ENCODE measurements around the gene SEBOX.

Gene SEBOX, protein sequence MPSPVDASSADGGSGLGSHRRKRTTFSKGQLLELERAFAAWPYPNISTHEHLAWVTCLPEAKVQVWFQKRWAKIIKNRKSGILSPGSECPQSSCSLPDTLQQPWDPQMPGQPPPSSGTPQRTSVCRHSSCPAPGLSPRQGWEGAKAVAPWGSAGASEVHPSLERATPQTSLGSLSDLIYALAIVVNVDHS

DNA sequence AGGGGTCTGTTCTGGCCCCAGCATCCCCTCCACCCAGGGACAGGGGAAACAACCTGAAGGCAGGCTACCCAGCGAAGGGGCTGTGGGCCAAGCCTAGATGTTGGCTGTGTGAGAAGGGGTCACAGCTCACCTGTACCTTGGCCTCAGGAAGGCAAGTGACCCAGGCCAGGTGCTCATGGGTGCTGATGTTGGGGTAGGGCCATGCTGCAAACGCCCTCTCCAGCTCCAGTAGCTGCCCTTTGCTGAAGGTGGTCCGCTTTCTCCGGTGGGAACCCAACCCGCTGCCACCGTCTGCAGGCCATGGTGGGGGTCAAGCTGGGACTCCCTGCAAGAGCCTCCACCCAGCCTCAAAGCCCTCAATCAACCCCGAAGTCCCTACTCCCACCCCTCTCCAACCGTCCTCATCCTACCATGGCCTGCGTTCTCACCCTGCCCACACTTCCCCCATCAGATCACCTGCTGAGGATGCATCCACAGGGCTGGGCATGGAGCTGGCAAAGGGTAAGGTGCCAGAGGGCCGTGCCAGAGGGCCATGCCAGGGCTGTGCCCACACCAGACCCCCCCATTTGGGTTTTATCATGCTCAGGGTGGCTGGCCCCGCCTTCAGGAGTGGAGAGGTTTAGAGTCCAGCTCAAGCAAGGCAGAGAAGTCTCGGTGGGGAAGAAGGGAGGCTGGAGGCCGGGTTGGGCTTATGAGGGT is at the start of gene SEBOX:
Gene SEBOX (minus strand): TSS at position 535 of the 699 bp plus-strand sequence. CDS start 48 bp downstream, at position 487.
- no peak for TF ChIP-seq GATA3 (IDR thresholded peaks at IDR 0.05; ENCODE audit: low read depth, low read length)
- no peak for TF ChIP-seq GATA2 (IDR thresholded peaks at IDR 0.05; ENCODE audit: low read depth, low read length)

DNA sequence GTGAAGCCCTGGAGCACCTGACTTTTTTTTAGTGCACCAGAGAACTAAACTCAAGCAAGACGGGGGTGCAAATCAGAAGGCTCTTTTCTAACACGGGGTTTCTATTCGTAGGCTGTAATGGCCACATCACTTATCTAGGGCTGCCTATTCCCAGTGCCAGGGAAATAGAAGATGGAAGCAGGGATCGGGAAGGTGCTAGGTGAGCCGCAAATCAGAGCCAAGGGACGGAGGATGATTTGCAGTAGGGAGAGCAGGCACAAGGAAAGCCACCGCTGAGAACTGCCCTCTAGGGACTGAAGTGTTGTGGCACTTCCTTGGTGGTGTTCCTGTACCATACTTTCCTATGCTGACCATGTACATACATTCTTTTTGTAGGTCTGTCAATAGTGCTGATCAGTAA is 48.8 kb upstream of the SEBOX start:
- no peak for TF ChIP-seq GATA3 (IDR thresholded peaks at IDR 0.05; ENCODE audit: low read depth, low read length)
- no peak for TF ChIP-seq GATA2 (IDR thresholded peaks at IDR 0.05; ENCODE audit: low read depth, low read length)

DNA sequence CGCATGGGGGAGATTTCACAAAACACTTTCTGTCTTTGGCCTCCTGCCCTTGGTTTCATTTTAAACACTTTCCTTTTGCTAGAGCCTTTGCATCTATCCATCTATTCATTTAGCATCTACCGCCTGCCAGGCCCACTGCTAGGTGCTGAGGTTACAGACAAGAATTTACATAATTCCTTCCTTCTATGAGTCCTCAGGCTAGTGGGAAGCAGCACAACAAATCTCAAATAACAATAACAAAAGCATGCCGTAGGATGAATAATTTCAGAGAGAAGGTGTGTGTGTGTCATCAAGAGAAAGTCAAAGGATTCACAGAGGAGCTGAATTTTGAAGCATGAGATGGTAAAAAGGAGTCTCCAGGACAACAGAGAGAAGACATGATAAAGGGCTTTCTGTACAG is 47.1 kb upstream of the SEBOX start:
- TF ChIP-seq GATA2 (IDR thresholded peaks at IDR 0.05; ENCODE audit: low read depth, low read length) = no peak
- no peak for TF ChIP-seq GATA3 (IDR thresholded peaks at IDR 0.05; ENCODE audit: low read depth, low read length)

DNA sequence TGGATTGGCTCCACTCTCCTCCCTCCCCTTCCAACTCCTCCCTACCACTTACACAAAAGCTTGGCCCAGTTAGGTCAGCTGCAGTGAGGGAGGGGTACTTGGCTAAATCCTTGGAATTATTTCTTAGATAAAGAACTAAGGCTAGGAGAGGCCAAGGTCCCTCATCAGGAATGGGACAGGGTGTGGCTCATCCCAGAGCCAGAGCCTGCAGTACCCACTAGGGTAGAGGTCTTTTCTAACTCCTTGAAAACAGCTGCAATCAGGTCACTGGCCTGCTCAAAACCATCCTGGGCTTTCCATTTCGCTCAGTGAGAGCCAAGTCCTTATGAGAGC is 42.9 kb upstream of the SEBOX start:
- TF ChIP-seq GATA3 (IDR thresholded peaks at IDR 0.05; ENCODE audit: low read depth, low read length) (no peak), GATA2 (IDR thresholded peaks at IDR 0.05; ENCODE audit: low read depth, low read length) (no peak)

DNA sequence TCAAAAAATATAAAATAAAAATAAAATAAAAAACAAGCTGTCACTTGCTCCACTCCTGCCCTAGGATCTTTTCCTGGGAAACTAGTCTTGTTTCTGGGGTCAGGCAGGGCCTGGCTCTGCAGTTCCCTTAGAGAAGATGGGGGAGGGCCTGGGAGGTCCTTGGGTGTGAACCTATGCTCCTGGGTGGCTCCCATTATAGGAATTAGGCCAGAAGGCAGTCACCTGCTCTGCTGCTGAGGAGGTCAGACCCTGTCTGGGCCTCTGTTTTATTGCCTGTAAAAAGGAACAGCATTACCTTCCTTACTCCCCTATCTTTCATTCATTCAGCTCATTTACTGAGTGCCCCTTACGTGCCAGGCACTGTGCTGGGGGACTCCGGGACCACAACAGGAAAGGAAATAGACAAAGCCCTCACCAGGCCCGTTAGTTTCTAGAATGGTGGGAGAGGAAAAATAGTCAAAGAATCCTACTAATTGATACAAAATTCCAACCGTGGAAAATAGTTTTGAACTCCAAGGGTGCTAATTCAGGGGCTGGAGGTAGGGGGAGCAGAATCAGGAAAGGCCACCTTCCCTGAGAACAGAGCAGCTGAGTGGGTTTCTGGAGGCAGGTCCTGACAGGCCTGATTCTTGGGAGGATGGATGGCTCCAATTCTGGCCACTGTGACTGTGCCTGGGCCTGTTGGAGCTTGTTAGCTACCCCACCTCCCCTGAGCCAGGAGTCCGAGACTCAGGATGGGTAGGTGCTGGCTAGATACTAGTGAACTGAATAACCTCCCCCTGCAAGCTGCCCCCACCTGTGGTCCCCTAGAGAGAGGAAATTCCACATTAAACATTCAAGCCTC is 42.4 kb upstream of the SEBOX start:
- TF ChIP-seq GATA3 (IDR thresholded peaks at IDR 0.05; ENCODE audit: low read depth, low read length) = no peak

DNA sequence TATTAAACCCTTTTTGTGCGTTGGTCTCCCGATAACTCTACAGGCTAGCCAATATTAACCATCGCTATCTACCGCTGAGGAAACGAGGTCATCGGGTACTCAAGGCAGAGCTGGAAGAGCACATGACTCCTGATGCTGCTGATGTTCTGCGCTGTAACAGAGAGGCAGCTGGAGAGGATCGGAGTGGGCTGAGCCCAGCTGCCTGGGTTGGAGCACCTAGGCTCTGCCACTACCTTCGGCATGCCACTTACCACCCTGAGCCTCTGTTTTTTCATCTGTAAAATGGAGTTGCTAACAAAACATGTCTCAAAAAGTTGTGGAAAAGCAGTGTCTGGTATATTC is 41.4 kb upstream of the SEBOX start:
- TF ChIP-seq GATA2 (IDR thresholded peaks at IDR 0.05; ENCODE audit: low read depth, low read length) (no peak), GATA3 (IDR thresholded peaks at IDR 0.05; ENCODE audit: low read depth, low read length) (no peak)

DNA sequence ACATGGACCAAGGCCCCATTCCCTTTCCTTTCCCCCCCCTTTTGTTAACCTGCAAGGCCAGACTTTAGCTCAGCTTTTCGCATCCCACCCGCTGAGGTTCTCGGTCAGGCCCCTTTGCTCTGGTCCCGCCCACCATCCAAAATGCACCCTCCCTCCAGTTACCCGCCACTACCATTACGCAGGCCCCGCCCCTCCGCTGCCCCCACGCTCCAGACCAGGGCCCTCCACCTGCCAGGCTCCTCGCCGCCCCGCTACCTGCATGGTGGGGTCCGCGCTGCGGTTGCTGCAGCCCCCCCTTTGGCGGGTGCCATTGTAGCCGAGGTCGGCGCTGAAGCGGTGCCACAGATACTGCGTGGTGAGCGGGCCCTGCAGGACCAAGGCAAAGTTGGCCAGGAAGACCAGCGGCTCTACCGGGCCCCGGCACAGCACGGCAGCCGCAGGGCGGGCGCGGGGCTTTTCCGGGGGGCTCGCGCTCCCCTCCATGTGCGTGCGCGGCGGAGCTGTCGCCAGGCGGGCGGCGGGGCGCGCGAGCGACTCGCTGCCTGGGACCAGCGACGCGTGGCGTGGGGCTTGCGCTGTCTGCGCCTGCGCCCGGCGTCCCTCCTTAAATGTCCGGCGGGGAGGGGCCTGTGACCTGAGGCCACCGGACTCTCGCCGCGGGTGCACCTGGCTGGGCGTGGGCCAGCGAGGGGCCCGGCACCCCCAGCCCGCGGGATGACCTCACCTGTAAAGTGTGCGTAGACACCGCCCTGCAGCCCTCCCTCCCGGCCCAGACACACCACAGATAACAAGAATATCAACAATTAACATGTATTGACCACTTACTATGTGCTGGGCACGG is 40.9 kb upstream of the SEBOX start, which contains the start of gene SLC46A1:
Gene SLC46A1 (minus strand): TSS at position 581 of the 841 bp plus-strand sequence. CDS start 98 bp downstream, at position 483.
- no peak for TF ChIP-seq GATA2 (IDR thresholded peaks at IDR 0.05; ENCODE audit: low read depth, low read length)
- TF ChIP-seq GATA3 (IDR thresholded peaks at IDR 0.05; ENCODE audit: low read depth, low read length) = no peak

DNA sequence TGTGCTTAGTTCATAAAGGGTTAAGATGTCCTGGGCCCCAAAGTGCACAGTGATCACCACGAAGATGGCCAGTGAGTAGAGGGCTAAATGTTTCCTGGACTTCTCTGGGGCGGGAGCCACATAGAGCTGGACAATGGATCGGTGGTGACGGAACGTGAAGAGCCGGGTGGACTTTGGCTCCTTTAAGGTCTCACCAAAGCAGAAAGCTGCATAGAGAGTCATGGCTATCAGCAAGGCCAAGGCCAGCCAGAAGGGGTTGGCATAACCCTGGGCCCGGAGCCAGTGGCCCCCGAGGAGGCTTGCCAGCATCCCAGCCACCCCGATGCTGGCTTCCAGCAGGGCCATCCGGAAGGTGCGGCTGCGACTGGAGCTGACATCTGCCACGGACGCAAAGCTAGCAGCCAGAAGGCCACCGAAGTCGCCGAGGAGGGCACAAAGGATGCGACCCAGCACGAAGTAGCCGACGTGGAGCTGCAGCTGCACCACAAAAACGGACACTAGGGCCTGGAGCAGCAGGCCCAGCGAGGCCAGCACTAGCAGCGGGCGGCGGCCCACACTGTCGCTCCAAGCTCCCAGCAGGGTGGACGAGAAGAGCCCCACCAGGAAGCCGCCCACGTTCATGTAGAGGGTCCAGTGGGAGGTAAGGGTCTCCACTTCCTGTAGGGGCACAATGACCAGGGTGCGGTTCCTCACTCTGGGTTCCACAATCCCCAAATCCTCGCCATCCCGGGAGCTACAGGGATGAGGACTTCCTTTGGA is 40.0 kb upstream of the SEBOX start:
- TF ChIP-seq GATA2 (IDR thresholded peaks at IDR 0.05; ENCODE audit: low read depth, low read length) = no peak
- TF ChIP-seq GATA3 (IDR thresholded peaks at IDR 0.05; ENCODE audit: low read depth, low read length) = no peak

DNA sequence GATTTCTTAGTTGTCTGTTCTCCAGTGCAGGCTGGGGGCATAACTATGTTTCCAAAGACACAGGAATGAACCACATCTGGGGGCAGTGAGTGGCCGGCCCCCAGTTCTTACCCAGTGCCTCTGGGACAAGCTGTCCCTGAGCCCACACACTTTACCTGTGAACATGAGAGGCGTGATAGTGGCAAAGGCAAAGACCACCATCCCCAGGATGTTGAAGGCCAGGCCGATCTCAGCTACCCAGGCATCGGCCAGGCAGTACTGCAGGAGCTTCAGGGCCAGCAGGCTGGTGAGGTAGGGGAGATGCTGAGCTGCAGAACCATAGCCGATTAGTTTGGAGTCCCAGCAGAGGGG is 39.4 kb upstream of the SEBOX start:
- TF ChIP-seq GATA3 (IDR thresholded peaks at IDR 0.05; ENCODE audit: low read depth, low read length) (no peak), GATA2 (IDR thresholded peaks at IDR 0.05; ENCODE audit: low read depth, low read length) (no peak)

DNA sequence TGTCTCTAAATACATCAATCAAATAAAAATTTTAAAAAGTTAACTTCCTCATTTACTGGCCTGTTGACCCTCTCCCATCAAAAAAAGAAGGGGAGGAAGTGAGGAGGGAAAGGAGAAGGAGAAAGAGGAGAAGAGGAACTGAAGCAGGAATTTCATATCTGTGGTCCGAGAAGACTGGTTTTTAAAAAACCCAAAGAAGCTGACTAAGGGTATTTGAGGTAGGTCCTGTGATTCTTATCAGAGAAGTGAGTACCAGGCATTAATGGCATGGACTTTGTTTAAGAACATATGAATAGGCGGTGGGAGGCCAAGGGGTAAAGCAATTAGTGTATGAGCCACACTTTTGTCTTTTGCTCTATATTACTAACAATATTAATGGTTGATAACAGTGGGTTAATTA is 39.0 kb upstream of the SEBOX start:
- TF ChIP-seq GATA2 (IDR thresholded peaks at IDR 0.05; ENCODE audit: low read depth, low read length) (no peak), GATA3 (IDR thresholded peaks at IDR 0.05; ENCODE audit: low read depth, low read length) (no peak)

DNA sequence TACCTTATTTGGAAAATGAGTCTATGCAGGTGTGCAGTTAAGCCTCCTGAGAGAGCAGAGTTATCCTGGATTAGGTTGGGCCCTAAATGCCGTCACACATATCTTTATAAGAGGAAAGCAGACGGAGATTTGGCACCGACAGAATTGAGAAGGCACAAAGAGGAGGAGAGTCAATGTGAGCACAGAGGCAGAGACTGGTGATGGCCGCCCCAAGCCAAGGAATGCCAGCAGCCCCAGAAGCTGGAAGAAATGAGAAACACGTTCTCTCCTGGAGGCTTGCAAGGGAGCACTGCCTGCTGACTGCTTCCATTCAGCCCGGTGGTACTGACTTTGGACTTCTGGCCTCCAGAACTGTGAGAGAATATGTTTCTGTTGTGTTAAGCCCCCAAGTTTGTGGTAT is 37.8 kb upstream of the SEBOX start:
- TF ChIP-seq GATA2 (IDR thresholded peaks at IDR 0.05; ENCODE audit: low read depth, low read length) (no peak), GATA3 (IDR thresholded peaks at IDR 0.05; ENCODE audit: low read depth, low read length) (no peak)

DNA sequence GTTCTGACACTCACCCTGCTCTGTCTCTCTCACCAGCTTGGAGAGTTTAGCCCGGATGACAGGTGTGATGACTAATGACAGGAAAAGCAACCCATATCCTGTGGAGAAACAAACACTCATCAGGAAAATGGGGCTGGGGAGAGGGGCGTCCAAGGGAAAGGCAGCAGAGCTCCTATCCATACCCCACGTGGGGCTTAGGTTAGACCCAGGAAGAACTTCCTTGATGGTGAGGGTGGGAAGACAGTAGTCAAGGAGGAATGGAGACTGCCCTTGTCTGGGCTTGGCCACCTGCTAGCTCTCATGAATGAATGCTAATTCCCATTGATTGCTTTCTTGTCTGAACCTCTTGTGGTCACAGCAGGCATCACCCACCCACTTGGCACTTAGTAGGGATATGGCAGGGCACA is 37.2 kb upstream of the SEBOX start:
- TF ChIP-seq GATA3 (IDR thresholded peaks at IDR 0.05; ENCODE audit: low read depth, low read length) (no peak), GATA2 (IDR thresholded peaks at IDR 0.05; ENCODE audit: low read depth, low read length) (no peak)

DNA sequence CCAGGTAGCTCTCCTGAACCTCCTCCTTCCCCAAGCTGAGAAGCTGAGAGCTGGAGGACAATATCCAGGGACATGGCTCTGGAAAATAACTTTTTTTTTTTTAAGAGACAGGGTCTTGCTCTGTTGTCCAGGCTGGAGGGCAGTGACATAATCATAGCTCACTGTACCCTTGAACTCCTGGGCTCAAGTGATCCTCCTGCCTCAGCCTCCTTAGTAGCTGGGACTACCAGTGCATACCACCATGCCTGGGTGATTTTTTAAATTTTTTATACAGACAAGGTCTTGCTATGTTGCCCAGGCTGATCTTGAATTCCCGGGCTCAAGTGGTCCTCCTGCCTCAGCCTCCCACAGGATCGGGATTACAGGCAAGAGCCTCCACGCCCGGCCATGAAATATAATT is 34.8 kb upstream of the SEBOX start:
- TF ChIP-seq GATA2 (IDR thresholded peaks at IDR 0.05; ENCODE audit: low read depth, low read length) (no peak), GATA3 (IDR thresholded peaks at IDR 0.05; ENCODE audit: low read depth, low read length) (no peak)
